WTC11 (cell line): Measurements from ENCODE around the gene CSH2.

Experiments used
- NR3C1 ChIP-seq: sonication (generic); formaldehyde crosslinking; conservative IDR thresholded peaks from 2 replicates; pipeline ENCODE4 v1.8.1; 2023; ENCODE audit warnings: low read depth, mild to moderate bottlenecking, missing genetic modification reagents
- TEAD1 ChIP-seq: sonication (generic); formaldehyde crosslinking; IDR thresholded peaks from 2 replicates; pipeline ENCODE4 v1.8.0; 2022; ENCODE audit warnings: mild to moderate bottlenecking, missing genetic modification reagents
- TP53 ChIP-seq: sonication (generic); formaldehyde crosslinking; IDR thresholded peaks from 2 replicates; pipeline ENCODE4 v1.8.1; 2023; ENCODE audit warnings: mild to moderate bottlenecking, missing genetic modification reagents
- ZNF138 ChIP-seq: sonication (generic); formaldehyde crosslinking; conservative IDR thresholded peaks from 2 replicates; pipeline ENCODE4 v1.8.1; 2022; ENCODE audit warnings: mild to moderate bottlenecking, moderate library complexity, missing genetic modification reagents
- ZNF263 ChIP-seq: sonication (generic); formaldehyde crosslinking; IDR thresholded peaks from 2 replicates; pipeline ENCODE4 v1.8.1; 2022; ENCODE audit warnings: low read depth, mild to moderate bottlenecking, moderate library complexity, missing genetic modification reagents
- TF ChIP-seq, protein P1 (sequence below): sonication (generic); formaldehyde crosslinking; IDR thresholded peaks from 2 replicates; pipeline ENCODE4 v1.8.0; 2022; ENCODE audit warnings: mild to moderate bottlenecking, missing genetic modification reagents
- TF ChIP-seq, protein P2 (sequence below): fragments of 200-600 bp; IDR thresholded peaks from 2 replicates; pipeline ENCODE4 v1.8.0; 2022; ENCODE audit warnings: antibody characterized with exemption

DNA sequence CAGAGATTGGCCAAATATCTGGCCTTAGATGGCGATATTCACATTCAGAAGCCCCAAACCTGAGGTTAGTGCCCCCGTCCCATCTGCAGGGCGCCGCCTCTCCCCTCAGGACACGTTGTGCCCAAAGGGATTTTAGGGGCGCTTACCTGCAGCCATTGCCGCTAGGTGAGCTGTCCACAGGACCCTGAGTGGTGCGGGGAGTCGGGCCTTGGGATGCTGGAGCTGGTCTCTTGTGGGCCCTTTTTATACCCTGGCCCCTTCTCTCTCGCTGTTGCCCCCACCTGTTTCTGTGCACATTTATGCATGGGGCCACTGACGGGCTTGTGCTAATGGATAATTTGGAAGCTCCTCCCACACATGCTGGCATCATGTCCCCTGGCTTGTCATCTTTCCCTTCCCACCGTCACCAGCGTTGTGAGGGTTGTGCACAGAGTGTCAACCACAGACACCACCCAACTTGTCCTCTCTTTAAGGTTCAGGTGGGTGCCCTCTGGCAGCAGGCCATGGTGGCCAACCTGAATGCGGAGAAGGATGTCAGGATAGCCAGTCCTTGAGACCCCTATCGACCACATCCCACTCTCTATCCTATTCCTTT, 37.7 kb upstream of the CSH2 start, which contains the start of gene CSHL1:
- TF ChIP-seq, protein P1, sequence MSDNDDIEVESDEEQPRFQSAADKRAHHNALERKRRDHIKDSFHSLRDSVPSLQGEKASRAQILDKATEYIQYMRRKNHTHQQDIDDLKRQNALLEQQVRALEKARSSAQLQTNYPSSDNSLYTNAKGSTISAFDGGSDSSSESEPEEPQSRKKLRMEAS (CRISPR knock-in tag), result no peak
- no peak for TF ChIP-seq TEAD1 (CRISPR knock-in tag)
- TF ChIP-seq ZNF138 (CRISPR knock-in tag), result no peak
- no peak for TF ChIP-seq ZNF263 (CRISPR knock-in tag)
- TF ChIP-seq NR3C1 (CRISPR knock-in tag), result no peak
- TF ChIP-seq TP53 (CRISPR knock-in tag), result no peak
- TF ChIP-seq, protein P2, sequence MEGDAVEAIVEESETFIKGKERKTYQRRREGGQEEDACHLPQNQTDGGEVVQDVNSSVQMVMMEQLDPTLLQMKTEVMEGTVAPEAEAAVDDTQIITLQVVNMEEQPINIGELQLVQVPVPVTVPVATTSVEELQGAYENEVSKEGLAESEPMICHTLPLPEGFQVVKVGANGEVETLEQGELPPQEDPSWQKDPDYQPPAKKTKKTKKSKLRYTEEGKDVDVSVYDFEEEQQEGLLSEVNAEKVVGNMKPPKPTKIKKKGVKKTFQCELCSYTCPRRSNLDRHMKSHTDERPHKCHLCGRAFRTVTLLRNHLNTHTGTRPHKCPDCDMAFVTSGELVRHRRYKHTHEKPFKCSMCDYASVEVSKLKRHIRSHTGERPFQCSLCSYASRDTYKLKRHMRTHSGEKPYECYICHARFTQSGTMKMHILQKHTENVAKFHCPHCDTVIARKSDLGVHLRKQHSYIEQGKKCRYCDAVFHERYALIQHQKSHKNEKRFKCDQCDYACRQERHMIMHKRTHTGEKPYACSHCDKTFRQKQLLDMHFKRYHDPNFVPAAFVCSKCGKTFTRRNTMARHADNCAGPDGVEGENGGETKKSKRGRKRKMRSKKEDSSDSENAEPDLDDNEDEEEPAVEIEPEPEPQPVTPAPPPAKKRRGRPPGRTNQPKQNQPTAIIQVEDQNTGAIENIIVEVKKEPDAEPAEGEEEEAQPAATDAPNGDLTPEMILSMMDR, result no peak
